HFFc6 (cell line): ENCODE measurements around the gene TRAF1. TPM values are rescaled to one million over a fixed set of nuclear protein-coding genes. Genes with fewer than 3 reads are reported as not detected.

Experiments
- DNase-seq: peaks from one replicate; pipeline ENCODE4 v3.0.0-alpha.2; 2018
- H3K27ac Mint-ChIP-seq: 2 replicates; pipeline ENCODE4 v1.8.0; 2020; ENCODE audit warnings: mild to moderate bottlenecking, mixed read lengths
- H3K27me3 Mint-ChIP-seq: 2 replicates; pipeline ENCODE4 v1.8.0; 2021; ENCODE audit warnings: mild to moderate bottlenecking, moderate library complexity, mixed read lengths; ENCODE audit not compliant: insufficient read depth
- H3K36me3 Mint-ChIP-seq: 2 replicates; pipeline ENCODE4 v1.8.0; 2021; ENCODE audit warnings: low read depth, mixed read lengths
- H3K4me1 Mint-ChIP-seq: 2 replicates; pipeline ENCODE4 v1.8.0; 2020; ENCODE audit warnings: low read depth, mixed read lengths
- H3K4me3 Mint-ChIP-seq: 2 replicates; pipeline ENCODE4 v1.8.0; 2020; ENCODE audit warnings: mild to moderate bottlenecking, moderate library complexity, mixed read lengths
- H3K9me3 Mint-ChIP-seq: 2 replicates; pipeline ENCODE4 v1.8.0; 2020; ENCODE audit warnings: mild to moderate bottlenecking, mixed read lengths
- CTCF ChIP-seq: fragments of 200-600 bp; sonication (generic); IDR thresholded peaks from 2 replicates; pipeline ENCODE4 v1.5.0; 2021; ENCODE audit warnings: antibody characterized with exemption, mild to moderate bottlenecking
- total RNA-seq, 6 experiments: library from RNA; stranded (reverse); fragmentation: NEBNext Ultra II Directional; extraction: Animal tissue kit (Norgen Biotek cat#: 25700); gene quantifications; 2 replicates in 1 of 6; 3 replicates in 5 of 6; pipeline ENCODE4 v1.2.3, GENCODE V29; 2021

The TRAF1 gene
- total RNA-seq, 6 experiments from 2014 or later, result 0.54 to 1.0 (median 0.87) TPM

GRCh38 chr9:120869726-120870125 lies 56.9 kb downstream of the TRAF1 start:
- Mint-ChIP-seq H3K36me3 (peaks cover 26% of the 10 kb centered on the region), H3K27me3 (no peaks in the 10 kb centered on the region; the same call in 1 of the 2 replicates), H3K9me3 (no peaks in the 10 kb centered on the region), H3K27ac (no peak overlapping the region), H3K4me3 (no peak overlapping the region), H3K4me1 (peaks cover 29% of the 10 kb centered on the region)
- no peak for TF ChIP-seq CTCF
- no peak for DNase-seq

- Mint-ChIP-seq H3K27ac (peak overlapping the region; percentile 81), H3K4me3 (peak overlapping the region; percentile 88), H3K27me3 (no peaks in the 10 kb centered on the region; the same call in 1 of the 2 replicates), H3K36me3 (peaks cover 26% of the 10 kb centered on the region), H3K9me3 (no peaks in the 10 kb centered on the region), H3K4me1 (peaks cover 25% of the 10 kb centered on the region)
- peak; percentile 15; the same call in 1 of the 2 replicates for TF ChIP-seq CTCF
- DNase-seq, result no peak
Observed at GRCh38 chr9:120869360-120869687, 57.3 kb downstream of the TRAF1 start.

- peak overlapping the region; percentile 88 for H3K4me3 Mint-ChIP-seq
- peak overlapping the region; percentile 81 for H3K27ac Mint-ChIP-seq
- peaks cover 22% of the 10 kb centered on the region for H3K36me3 Mint-ChIP-seq
- H3K9me3 Mint-ChIP-seq, result no peaks in the 10 kb centered on the region
- H3K4me1 Mint-ChIP-seq, result peaks cover 20% of the 10 kb centered on the region
- H3K27me3 Mint-ChIP-seq, result no peaks in the 10 kb centered on the region; the same call in 1 of the 2 replicates
- peak; percentile 72 for TF ChIP-seq CTCF
- peak; percentile 93 for DNase-seq
Observed at GRCh38 chr9:120868676-120869359, 57.8 kb downstream of the TRAF1 start.

GRCh38 chr9:120868339-120868675 lies 58.3 kb downstream of the TRAF1 start:
- Mint-ChIP-seq H3K27me3 (no peaks in the 10 kb centered on the region; the same call in 1 of the 2 replicates), H3K4me1 (peaks cover 15% of the 10 kb centered on the region), H3K36me3 (peaks cover 17% of the 10 kb centered on the region), H3K4me3 (peak overlapping the region; percentile 59), H3K27ac (peak overlapping the region; percentile 77), H3K9me3 (no peaks in the 10 kb centered on the region)
- TF ChIP-seq CTCF, result peak; percentile 22; the same call in 1 of the 2 replicates
- peak; percentile 58 for DNase-seq

GRCh38 chr9:120867676-120868338 lies 58.8 kb downstream of the TRAF1 start:
- Mint-ChIP-seq H3K4me1 (peaks cover 14% of the 10 kb centered on the region), H3K4me3 (peak overlapping the region; percentile 59), H3K9me3 (no peaks in the 10 kb centered on the region), H3K36me3 (peaks cover 17% of the 10 kb centered on the region), H3K27me3 (no peaks in the 10 kb centered on the region; the same call in 1 of the 2 replicates), H3K27ac (peak overlapping the region; percentile 77)
- DNase-seq, result no peak
- TF ChIP-seq CTCF, result no peak
